ENCODE results near the gene RRM1. TPM values are rescaled to one million over a fixed set of nuclear protein-coding genes. Genes with fewer than 3 reads are reported as not detected.
"Not testable (repeated sequence)": the region's sequence is repeated elsewhere in the genome, so short reads cannot be mapped to it uniquely, and the experiment has no call there.

The RRM1 gene
- total RNA-seq, 2 experiments from 2014 or later: 217 to 237 TPM

DNA sequence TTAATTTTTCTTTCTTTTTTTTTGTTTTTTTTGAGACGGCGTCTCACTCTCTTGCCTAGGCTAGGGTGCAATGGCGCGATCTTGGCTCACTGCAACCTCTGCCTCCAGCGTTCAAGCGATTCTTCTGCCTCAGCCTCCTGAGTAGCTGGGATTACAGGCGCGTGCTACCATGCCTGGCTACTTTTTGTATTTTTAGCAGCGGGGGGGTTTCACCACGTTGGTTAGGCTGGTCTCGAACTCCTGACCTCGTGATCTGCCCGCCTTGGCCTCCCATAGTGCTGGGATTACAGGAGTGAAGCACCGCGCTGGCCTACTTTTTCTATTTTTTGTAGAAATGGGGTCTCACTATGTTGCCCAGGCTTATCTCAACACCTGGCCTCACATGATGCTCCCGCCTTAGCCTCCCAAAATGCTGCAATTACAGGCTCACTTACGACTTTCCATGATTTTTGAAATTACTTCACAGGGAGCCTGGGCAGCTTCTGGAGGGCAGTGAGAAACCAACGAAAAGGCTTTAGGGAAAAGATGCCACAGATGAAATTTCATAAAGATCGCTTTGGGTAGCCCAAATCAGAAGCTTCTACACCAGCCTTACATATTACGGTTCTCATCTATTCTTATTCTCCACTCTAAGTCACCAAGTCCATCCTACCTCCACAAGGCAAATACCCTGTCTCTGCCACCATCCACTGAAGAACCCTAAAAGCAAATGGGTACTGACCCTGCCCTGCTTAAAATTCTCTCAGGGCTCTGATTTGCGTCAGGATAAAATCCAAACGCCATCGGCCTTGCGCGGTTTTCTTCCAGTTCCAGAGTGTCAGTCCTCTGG lies 866 bp upstream of the RRM1 start:
- DNase-seq: no peak
- peaks cover 65% of the 10 kb centered on the region for H3K4me1 Mint-ChIP-seq
- H3K27ac Mint-ChIP-seq: peak overlapping the region; percentile 98
- H3K27me3 Mint-ChIP-seq: no peaks in the 10 kb centered on the region
- H3K9me3 Mint-ChIP-seq: no peaks in the 10 kb centered on the region
- H3K36me3 Mint-ChIP-seq: peaks cover 44% of the 10 kb centered on the region
- peak overlapping the region; percentile 97 for H3K4me3 Mint-ChIP-seq

- DNase-seq: no peak
- Mint-ChIP-seq H3K27ac (peak overlapping the region; percentile 98), H3K4me3 (peak overlapping the region; percentile 97), H3K36me3 (peaks cover 45% of the 10 kb centered on the region), H3K9me3 (no peaks in the 10 kb centered on the region), H3K27me3 (no peaks in the 10 kb centered on the region), H3K4me1 (peaks cover 61% of the 10 kb centered on the region)
Measured at GRCh38 chr11:4095509-4096230, 1.1 kb downstream of the RRM1 start.

GRCh38 chr11:4098026-4098621 lies 3.5 kb downstream of the RRM1 start:
- Mint-ChIP-seq H3K4me3 (no peak overlapping the region), H3K9me3 (no peaks in the 10 kb centered on the region), H3K27me3 (no peaks in the 10 kb centered on the region), H3K4me1 (peaks cover 46% of the 10 kb centered on the region), H3K27ac (no peak overlapping the region), H3K36me3 (peaks cover 41% of the 10 kb centered on the region)
- no peak for DNase-seq

GRCh38 chr11:4102711-4103110 lies 8.1 kb downstream of the RRM1 start:
- H3K36me3 Mint-ChIP-seq: peaks cover 28% of the 10 kb centered on the region
- H3K4me1 Mint-ChIP-seq: peaks cover 27% of the 10 kb centered on the region
- H3K9me3 Mint-ChIP-seq: no peaks in the 10 kb centered on the region
- H3K27me3 Mint-ChIP-seq: no peaks in the 10 kb centered on the region
- DNase-seq: no peak
- H3K4me3 Mint-ChIP-seq: no peak overlapping the region
- no peak overlapping the region for H3K27ac Mint-ChIP-seq

DNA sequence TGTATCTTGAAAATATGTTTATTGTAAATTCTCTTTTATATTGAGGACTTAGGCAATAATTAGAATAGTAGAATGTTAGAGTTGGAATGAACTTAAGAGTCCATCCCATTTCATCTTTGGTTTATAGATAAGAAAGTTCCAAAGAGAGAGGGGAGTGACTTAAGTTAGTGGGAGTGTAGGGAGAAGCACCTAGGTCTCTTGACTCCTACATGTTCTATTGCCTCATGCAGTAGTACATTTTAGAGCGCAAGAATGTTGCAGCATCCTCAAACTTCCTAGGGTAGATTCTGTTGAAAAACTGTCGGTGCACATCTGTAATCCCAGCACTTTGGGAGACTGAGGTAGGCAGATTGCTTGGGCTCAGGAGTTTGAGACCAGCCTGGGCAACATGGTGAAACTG lies 8.7 kb downstream of the RRM1 start:
- H3K36me3 Mint-ChIP-seq: peaks cover 28% of the 10 kb centered on the region
- H3K9me3 Mint-ChIP-seq: no peaks in the 10 kb centered on the region
- no peak overlapping the region for H3K27ac Mint-ChIP-seq
- H3K4me1 Mint-ChIP-seq: peaks cover 26% of the 10 kb centered on the region
- no peaks in the 10 kb centered on the region for H3K27me3 Mint-ChIP-seq
- H3K4me3 Mint-ChIP-seq: no peak overlapping the region
- DNase-seq: no peak

- Mint-ChIP-seq H3K27ac (no peak overlapping the region), H3K36me3 (peaks cover 23% of the 10 kb centered on the region), H3K9me3 (no peaks in the 10 kb centered on the region), H3K27me3 (no peaks in the 10 kb centered on the region), H3K4me3 (no peak overlapping the region), H3K4me1 (peaks cover 9% of the 10 kb centered on the region)
- DNase-seq: no peak
Measured at GRCh38 chr11:4105916-4106315, 11.3 kb downstream of the RRM1 start.

GRCh38 chr11:4111834-4112233 lies 17.2 kb downstream of the RRM1 start:
- H3K27me3 Mint-ChIP-seq: no peaks in the 10 kb centered on the region
- peaks cover 38% of the 10 kb centered on the region for H3K36me3 Mint-ChIP-seq
- H3K9me3 Mint-ChIP-seq: no peaks in the 10 kb centered on the region

GRCh38 chr11:4115128-4115527 lies 20.5 kb downstream of the RRM1 start:
- no peaks in the 10 kb centered on the region for H3K27me3 Mint-ChIP-seq
- no peak overlapping the region for H3K4me3 Mint-ChIP-seq
- peaks cover 36% of the 10 kb centered on the region for H3K36me3 Mint-ChIP-seq
- peaks cover 5% of the 10 kb centered on the region for H3K4me1 Mint-ChIP-seq
- no peak overlapping the region for H3K27ac Mint-ChIP-seq
- no peaks in the 10 kb centered on the region for H3K9me3 Mint-ChIP-seq
- no peak for DNase-seq

More at GRCh38 chr11:4111834-4112233, 17.2 kb downstream of the RRM1 start:
- no peak overlapping the region for H3K4me3 Mint-ChIP-seq
- no peak for DNase-seq
- H3K4me1 Mint-ChIP-seq: peaks cover 5% of the 10 kb centered on the region
- H3K27ac Mint-ChIP-seq: peak overlapping the region; percentile 42

GRCh38 chr11:4118107-4118506 lies 23.5 kb downstream of the RRM1 start:
- H3K9me3 Mint-ChIP-seq: no peaks in the 10 kb centered on the region
- H3K27ac Mint-ChIP-seq: no peak overlapping the region
- H3K27me3 Mint-ChIP-seq: no peaks in the 10 kb centered on the region
- H3K4me3 Mint-ChIP-seq: no peak overlapping the region
- H3K4me1 Mint-ChIP-seq: peaks cover 5% of the 10 kb centered on the region
- peaks cover 40% of the 10 kb centered on the region for H3K36me3 Mint-ChIP-seq
- DNase-seq: no peak

- Mint-ChIP-seq H3K27ac (no peak overlapping the region), H3K9me3 (no peaks in the 10 kb centered on the region), H3K27me3 (no peaks in the 10 kb centered on the region), H3K4me3 (no peak overlapping the region), H3K36me3 (peaks cover 49% of the 10 kb centered on the region), H3K4me1 (no peaks in the 10 kb centered on the region)
- no peak for DNase-seq
Measured at GRCh38 chr11:4123218-4123617, 28.6 kb downstream of the RRM1 start.

- Mint-ChIP-seq H3K27ac (no peak overlapping the region), H3K9me3 (no peaks in the 10 kb centered on the region)
Measured at GRCh38 chr11:4125141-4125540, 30.5 kb downstream of the RRM1 start.

DNA sequence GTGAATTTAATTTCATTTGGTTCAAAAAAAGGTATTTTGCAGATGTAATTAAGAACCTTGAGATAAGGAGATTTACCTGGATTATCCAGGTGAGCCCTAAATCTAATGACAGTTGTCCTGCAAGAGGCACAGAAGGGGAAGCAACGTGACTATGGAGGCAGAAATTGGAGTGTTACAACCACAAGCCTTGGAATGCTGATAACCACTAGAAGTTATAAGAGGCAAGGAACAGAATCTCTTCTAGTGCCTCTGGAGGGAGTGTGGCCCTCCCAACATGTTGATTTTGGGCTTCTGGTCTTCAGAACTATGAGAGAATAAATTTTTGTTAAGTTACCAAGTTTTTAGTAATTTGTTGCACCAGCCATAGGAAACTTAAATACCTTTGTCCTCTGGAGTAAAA lies 32.8 kb downstream of the RRM1 start:
- DNase-seq: no peak
- H3K27me3 Mint-ChIP-seq: no peaks in the 10 kb centered on the region
- no peaks in the 10 kb centered on the region for H3K4me1 Mint-ChIP-seq

More at GRCh38 chr11:4125141-4125540, 30.5 kb downstream of the RRM1 start:
- Mint-ChIP-seq H3K27me3 (no peaks in the 10 kb centered on the region), H3K4me3 (no peak overlapping the region), H3K36me3 (peaks cover 48% of the 10 kb centered on the region), H3K4me1 (no peaks in the 10 kb centered on the region)
- no peak for DNase-seq

DNA sequence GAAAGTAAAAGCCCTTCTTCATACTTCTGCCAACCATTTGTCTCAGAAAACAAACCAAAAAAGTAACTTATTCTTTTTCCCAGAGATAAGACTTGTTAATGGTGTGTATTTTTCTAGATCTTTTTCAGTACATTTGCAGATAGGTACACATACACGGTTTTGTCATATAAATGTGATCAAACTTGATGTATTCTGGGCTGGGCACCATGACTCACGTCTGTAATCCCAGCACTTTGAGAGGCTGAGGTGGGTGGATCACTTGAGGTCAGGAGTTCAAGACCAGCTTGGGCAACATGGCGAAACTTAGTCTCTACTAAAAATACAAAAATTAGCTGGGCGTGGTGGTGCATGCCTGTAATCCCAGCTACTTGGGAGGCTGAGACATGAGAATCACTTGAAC lies 35.6 kb downstream of the RRM1 start:
- DNase-seq, H3K4me1 Mint-ChIP-seq, H3K27me3 Mint-ChIP-seq, H3K9me3 Mint-ChIP-seq, H3K27ac Mint-ChIP-seq, H3K4me3 Mint-ChIP-seq: not testable (repeated sequence)
- peaks cover 51% of the 10 kb centered on the region for H3K36me3 Mint-ChIP-seq

More for the DNA sequence above, 32.8 kb downstream of the RRM1 start:
- Mint-ChIP-seq H3K27ac (no peak overlapping the region), H3K4me3 (no peak overlapping the region), H3K9me3 (no peaks in the 10 kb centered on the region), H3K36me3 (peaks cover 51% of the 10 kb centered on the region)

DNA sequence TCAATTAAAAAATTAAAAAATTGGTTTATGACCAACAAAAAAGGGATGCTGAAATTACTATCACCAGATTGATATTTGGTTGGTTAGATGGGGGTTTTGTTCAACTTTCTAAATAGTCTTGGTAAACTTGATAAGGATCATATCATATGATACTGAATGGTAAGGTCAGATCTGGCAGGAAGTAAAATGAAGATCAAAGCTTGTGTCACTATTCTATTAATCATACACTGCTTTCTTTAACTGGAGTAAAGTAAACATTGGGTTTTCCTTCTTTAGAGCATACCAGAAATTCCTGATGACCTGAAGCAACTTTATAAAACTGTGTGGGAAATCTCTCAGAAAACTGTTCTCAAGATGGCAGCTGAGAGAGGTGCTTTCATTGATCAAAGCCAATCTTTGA lies 40.2 kb downstream of the RRM1 start:
- H3K27me3 Mint-ChIP-seq: no peaks in the 10 kb centered on the region
- H3K4me1 Mint-ChIP-seq: no peaks in the 10 kb centered on the region
- H3K9me3 Mint-ChIP-seq: peaks cover 10% of the 10 kb centered on the region
- H3K27ac Mint-ChIP-seq: no peak overlapping the region
- DNase-seq: no peak
- H3K36me3 Mint-ChIP-seq: peaks cover 63% of the 10 kb centered on the region
- H3K4me3 Mint-ChIP-seq: no peak overlapping the region

- Mint-ChIP-seq H3K9me3 (peaks cover 20% of the 10 kb centered on the region), H3K36me3 (peaks cover 81% of the 10 kb centered on the region), H3K27ac (no peak overlapping the region), H3K27me3 (no peaks in the 10 kb centered on the region), H3K4me1 (no peaks in the 10 kb centered on the region), H3K4me3 (no peak overlapping the region)
- no peak for DNase-seq
Measured at GRCh38 chr11:4138497-4138896, 43.9 kb downstream of the RRM1 start.

Data from activated naive CD8-positive, alpha-beta T cell treated with anti-CD3 and anti-CD28 coated beads for 36 hours (primary cell).